Inferior parietal cortex (tissue), 1 donor: ENCODE results near the gene MRPS18A.

ENCODE experiments used
- DNase-seq: peaks from one replicate; pipeline ENCODE4 v3.0.0-alpha.2; 2016; ENCODE audit errors: extremely low spot score

MRPS18A gene

DNA sequence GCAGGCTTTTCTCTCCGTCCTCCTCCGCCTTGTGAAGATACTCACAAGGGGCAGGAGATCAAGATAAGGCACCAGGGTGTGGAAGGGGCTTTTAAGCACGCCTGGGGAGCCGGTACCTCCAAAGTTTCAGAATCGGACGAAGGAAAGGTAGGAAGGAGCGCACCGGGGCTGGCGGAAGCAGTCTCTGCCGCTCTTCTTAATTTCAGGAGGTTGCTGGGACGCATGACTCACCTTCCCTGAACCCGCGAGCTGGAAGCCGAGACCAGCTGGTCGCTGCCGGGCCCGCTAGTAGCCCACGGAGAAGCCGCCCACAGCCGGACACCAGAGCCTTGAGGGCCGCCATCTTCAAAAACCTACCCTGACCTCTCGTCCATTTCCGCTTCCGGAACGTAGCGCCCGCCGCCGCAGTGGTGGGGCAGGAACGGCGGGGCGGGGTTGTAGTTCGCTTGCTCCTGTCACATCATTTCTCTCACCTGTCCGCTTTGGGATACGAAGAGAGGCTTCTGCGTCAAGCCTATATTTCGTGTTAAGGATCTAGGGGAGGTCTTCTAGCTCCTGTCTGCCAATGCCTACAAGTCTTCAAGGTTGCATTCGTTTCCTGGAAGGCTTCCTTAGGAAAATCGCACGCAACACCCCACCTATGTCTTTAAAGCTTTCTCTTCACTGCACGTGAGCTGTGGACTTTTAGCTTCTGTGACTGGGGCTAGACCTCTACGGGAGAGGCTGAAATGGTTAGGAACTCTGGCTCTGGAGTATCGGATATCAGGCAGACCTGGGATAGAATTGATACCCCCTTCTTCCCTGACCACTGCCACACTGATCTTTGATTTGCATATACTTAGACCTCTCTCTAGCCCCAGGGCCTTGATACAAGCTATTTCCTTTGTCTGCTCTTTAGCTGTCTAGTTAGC lies at the start of gene MRPS18A:
MRPS18A (minus strand) TSS at position 355 of the 911 bp plus-strand sequence; CDS start at position 343, 12 bp downstream.
- DNase-seq, result peak; percentile 91

DNA sequence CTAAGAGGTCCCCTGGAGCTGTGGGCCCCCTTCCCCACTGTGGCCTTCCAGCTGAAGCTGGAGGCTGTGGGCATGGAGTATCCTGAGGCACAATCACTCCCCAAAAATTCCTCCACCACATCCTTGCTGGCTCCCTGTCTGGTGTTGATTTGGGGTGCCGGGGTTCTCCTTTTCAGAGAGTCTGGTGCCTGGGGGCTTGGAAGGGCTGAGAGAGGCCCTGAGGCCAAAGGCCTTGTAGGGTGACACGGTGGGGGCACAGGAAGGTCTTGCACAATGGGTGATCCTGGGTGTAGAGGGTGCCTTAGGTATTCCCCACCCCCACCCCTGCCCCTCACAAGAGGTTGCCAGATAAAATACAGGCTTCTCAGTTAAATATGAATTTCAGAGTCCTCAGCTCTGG lies 49.3 kb upstream of the MRPS18A start:
- DNase-seq, result no peak

DNA sequence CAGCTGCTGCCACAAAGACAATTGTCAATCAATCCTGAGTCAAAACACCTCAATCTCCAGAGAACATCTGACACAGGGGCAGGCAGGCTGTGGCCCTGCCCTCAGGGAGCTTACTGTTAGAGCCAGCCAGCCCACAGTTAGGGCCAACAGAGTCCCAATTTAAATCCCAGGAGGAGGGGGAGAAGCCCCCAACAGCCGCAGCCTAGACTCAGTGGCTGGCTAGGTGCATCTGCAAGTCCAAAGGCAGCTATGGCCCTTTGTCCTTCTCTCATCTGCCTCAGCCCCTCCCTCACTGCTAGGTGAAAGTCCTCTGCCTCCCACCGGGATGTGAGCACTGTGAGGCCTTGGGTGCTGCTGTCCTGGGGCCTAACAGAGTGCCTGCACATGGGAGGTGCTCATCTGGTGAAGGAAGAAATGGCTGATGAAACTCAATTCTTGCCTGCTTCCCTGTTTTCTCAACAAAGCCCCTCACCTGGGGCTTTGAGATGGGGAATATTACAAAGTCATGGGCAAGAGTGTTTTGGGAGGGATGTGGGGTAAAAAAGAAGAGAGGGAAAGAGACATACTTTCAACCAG lies 48.7 kb upstream of the MRPS18A start:
- DNase-seq, result no peak

DNA sequence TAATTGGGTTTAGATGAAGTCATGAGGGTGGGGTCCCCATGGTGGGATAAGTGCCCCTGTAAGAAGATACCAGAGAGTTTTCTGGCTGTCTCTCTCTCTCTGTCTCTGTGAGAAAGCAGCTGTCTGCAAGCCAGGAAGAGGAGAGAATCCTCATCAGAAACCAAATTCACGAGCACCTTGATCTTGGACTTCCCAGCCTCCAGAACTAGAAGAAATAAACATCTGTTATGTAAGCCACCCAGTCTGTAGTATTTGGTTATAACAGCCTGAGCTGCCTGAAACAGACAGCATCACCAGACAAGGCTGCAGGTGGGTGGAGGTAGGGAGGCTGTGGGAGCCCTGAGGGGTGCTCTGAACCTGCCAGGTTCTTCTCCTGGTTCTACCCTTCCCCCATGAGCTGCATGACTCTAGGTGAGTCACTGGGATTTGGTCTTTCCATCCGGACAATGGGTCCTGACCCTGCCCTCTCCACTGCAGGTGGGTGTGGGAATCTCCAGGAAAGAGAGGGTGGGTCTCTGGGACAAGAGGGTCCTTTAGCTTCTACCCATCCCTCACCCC lies 48.1 kb upstream of the MRPS18A start:
- no peak for DNase-seq

DNA sequence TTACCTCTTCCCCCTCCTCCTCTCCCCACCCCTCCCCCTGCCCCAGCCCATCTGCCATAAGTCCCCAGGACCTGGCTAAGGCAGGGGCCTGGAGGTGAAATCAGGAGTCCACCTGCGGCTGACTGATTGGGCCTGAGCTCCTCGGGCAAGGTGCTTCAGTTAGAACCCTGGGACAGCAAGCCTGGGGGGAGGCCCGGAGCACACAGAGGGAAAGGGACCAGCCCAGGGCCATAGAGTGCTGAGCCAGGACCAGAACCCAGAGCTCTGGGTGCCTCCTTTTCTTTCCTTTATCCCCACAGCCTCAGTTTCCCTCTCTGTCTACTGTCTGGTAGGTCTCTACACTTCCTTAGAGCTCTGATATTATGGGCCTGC lies 46.7 kb upstream of the MRPS18A start:
- DNase-seq, result no peak

DNA sequence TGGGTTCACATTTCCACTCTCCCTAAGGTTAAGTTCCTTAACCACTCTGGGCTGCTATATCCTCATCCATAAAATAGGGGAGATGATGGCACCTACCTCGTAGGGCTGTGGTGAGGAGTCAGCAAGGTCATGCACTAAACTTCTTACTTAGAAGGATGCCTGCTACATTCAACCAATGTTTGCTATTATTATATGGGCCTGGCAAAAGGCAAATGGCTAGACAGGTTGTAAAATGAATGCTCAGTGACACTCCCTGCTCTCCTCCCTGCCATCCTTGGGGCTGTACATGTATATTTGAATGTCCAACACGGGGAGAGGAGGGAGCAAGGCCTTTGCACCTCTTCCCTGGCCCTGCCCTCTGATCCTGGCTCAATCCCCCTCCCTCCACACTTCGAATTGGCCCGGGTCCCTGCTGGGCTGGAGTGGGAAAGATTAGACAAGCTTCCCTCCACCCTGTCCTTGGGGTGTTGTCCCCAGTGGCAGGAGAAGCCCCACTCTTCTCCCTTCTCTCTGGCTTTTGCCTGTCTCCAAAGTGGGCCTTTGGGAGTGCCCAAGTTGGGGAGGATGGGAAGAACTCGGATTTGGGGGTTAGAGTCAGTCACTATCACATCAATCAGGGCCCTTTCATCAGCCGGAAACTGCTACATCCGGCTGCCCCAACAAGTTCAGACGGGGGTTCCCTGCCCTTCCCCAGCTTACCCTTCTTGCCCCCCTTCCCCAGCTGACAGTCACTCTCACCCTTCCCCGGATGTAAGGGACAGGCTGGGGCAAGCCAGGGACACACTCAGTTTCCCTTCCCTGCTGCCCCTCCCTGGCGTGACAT lies 46.1 kb upstream of the MRPS18A start:
- DNase-seq, result no peak

DNA sequence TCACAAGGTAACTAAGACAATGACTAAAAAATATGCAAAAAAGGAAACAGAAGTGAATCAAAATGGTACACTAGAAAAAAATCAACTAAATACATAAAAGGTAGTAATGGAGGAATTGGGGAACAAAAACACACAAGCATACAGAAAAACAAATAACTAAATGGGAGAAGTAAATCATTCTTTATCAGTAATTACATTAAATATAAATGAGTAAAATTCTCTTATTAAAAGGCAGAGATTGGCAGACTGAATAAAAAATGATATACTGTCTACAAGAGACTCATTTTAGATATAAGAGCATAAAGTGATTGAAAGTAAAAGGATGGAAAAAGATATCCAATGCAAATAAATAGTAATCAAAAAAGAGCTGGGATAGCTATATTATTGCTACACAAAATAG lies 43.0 kb upstream of the MRPS18A start:
- DNase-seq, result no peak

DNA sequence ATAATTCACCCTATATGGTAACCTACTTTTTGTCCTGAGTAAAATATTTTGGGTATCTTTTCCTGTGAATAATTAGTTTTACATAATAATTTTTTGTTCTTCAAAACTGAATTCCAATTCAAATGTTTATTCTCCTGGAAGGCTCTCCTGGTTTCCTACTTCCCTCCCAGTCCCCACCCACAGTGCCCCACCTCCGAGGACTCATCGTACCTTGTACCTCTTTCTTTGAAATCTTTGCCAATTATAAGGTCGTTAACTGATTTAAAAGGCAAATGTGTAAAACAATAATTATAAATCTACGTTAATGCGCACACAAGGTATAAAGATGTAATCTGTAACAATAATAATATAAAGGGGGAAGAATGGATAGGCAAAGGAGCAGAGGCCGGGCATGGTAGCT lies 41.9 kb upstream of the MRPS18A start:
- no peak for DNase-seq

DNA sequence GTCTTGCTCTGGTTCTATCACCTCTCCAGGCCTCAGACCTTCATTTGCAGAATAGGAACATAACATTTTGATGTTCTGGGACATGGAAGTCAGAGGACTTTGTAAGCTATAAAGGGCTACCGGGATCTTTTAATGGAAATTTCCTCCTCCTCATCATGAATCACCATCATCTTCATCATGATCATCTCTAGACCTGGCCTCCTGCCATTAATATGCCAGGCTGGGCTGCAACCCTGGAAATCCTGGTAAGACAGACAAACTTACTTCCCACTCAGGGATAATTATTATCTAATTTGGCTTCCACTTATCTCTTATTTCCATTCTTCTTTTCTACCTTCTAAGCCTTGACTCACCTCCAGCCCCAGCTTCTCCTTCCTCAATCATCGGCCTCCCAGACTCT lies 41.0 kb upstream of the MRPS18A start:
- DNase-seq, result no peak

DNA sequence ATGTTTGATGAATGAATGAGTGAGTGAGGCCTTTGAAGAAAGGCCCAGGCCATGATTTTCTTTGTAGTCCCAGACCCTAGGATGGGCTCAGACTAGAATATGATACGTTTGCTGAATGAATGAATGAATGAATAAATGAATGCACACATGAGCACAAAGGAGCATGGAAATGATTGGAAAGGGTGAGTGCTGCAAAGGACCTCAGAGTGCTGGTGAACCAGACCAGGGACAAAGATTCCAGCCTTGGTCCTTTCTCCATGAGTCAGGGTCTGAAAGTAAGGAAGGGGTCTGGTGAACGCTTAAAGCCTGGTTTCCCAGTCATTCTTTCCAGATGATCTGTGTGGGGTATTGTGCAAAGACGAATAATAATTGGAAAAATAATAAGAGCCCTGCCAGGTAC lies 40.0 kb upstream of the MRPS18A start:
- DNase-seq, result no peak

DNA sequence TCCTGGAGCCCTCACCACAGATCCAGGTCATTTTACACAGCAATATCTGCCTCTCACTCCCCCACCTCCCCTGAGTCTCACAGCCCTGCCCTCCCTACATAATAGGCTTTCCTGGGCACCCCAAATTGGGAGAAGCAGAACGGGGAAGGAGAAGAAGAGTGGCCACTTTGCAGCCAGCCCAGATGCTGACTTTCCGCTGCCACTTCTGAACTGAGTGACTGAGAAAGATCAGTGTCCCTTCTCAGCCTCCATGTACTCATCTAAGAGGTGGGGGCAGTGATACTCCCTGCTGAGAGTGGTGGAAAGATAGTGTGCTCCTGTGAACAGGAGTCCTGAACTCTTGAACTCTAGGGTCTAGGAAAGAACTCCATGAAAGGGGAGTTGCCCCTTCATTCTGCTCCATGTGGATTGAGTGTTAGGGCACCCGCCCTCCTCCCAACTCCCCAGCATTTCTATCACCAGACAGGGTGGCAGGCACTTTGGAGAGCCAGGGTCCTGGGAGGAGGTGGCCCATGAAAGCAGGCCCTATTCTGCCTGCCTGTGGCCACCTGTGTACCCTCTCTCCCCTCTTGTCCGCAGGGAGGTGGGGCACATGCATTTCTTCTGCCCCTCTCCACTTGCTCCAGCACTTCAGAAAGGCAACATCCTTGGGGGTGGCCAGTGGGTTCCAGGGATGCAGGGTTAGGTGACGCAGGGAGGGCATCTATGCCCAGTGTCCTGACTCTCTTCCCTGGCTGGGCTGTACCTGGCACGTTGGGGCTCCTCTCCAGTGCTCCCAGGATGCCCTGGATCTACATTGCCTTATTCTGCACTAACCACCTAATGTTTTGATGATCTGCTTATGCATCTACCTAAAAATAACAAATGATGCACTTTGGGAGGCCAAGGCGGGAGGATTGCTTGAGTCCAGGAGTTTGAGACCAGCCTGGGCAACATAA lies 38.3 kb upstream of the MRPS18A start:
- no peak for DNase-seq

DNA sequence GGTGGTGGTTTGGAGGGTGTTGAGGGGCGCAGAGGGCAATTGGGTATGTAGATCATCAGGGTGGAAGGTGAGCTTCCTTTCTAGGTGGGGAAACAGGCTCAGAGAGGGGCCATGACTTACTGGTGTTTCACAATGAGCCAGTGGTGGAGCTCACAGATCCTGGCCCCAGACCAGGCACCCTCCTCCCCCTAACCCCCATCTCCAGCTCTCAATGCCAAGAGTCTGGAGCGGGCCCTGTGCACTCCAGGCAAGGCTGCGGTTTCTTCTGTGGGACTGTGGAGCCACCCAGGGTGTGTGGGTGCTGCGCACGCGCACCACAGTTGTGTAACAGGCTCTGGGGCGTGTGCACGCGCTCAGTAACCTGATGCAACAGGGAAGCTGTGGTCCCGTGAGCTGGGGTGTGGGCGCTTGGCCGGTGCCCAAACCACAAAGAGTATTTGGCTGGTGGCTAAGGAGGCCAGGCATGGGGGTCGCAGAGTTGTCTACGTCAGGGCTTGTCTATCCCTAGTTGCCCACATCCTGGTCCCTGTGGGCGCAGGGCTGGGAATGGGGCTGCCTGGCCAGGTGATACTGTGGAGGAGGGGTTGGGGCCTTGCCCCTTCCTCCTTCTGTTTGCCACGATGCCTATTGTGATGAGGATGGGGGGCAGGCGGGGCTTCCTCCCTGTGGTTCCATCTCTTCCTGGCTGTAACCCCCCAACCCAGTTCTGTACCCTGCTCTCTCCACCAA lies 37.5 kb upstream of the MRPS18A start:
- peak; percentile 51 for DNase-seq

DNA sequence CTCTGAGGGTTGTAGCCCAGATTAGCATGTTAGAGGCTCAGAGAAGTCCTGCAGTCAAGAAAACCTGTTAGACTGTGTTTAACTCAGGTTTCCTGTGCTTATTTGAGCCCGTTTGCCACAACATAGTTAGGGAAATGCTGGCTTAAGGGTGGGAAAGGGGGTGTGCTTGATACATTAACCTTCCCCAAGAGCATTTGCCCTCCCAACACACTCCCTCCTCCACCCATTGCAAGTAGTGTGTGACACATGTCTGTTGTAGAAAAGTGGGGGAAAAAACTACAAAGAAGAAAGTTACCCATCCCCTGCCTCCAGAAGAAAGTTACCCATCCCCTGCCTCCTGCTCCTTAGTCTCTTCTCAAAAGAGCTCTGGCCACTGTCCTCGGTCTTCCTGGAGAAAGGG lies 36.8 kb upstream of the MRPS18A start:
- no peak for DNase-seq

DNA sequence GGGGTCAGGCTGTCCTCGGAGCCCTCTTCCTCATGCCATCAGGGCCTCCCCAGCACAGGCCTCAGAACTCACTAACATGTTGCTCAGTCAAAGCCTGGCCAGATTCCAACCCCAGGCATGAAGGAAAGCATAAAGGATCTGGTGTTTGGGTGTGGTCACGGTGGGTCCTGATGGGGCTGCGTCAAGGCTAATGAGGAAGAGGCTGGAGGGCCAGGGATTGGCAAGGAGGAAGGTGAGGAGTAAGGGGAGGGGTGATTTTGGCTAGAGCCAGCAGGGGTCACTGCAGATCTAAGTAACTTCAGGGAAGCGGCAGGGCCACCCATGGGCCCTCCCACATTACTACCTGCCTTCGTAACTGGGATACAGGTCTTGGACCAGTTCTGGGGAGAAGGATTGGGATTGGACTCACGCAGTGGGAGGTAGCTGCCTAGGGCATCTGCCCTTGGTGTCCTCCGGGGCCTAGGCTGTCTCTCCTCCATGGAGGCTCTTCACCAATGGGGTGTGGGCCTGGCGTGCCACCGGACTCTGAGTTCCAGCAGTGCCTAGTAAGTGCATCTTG lies 36.2 kb upstream of the MRPS18A start:
- DNase-seq, result peak; percentile 35

DNA sequence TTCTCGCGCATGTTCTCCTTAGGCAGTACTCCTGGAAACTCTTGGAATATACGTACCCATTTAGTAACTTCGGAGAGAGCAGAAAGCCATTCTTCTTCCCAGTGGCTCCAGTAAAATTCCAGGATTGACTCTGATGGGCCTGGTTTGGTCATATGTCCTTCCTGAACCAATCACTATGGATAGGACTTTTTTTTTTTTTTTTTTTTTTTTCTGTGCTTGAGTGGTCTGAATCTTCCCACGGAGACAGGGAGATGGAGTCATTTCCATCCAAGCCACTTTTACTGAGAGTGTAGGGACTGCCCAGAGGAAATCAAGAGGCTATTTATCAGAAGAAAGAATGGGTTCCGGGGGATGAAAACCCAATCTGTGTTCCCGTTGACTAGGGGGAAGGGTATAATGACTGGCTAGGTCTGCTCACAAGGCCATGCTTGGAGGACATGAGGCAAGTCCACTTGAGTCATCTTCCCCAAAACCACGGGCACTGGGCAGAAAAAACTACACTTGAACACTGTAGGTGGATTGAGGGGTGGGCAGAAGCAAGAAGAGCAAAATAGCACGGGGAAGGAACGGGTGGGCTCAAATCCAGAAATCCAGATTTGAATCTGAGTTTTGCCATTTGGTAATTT lies 35.4 kb upstream of the MRPS18A start:
- DNase-seq, result no peak

DNA sequence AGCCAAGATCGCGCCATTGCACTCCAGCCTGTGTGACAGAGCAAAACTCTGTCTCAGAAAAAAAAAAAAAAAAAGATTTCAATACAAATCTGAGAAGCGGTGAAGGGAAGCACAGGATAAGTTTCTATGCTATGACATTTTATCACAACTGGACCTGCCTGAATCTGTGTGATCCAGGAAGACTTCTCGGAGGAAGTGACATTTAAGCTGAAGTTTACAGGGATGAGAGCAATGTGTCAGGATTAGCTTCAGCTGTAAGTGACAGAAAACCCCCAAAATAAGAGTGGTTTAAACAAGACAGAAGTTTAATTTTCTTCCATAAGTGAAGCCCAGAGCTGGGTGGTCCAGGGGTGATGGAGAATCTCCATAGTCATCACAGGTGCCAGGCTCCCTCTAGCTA lies 33.4 kb upstream of the MRPS18A start:
- DNase-seq, result no peak

DNA sequence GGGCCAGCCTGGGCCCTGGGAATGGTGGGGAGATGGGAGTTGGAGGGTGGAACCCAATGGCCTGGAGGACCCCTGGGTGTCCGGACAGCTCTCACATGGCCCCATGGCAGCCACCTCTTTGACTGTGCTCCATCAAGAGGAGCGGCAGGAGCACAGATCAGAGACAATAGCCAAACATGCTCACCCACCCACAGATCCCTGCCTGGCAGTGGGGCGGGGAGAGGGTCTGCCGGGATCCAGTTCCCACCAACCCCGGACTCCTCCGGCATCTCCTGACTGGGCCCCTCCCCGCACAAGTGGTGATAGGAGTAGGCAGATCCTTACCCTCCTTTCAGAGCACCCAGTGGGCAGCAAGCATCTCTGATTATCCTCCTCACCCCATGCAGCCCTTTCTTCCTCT lies 31.9 kb upstream of the MRPS18A start:
- no peak for DNase-seq

DNA sequence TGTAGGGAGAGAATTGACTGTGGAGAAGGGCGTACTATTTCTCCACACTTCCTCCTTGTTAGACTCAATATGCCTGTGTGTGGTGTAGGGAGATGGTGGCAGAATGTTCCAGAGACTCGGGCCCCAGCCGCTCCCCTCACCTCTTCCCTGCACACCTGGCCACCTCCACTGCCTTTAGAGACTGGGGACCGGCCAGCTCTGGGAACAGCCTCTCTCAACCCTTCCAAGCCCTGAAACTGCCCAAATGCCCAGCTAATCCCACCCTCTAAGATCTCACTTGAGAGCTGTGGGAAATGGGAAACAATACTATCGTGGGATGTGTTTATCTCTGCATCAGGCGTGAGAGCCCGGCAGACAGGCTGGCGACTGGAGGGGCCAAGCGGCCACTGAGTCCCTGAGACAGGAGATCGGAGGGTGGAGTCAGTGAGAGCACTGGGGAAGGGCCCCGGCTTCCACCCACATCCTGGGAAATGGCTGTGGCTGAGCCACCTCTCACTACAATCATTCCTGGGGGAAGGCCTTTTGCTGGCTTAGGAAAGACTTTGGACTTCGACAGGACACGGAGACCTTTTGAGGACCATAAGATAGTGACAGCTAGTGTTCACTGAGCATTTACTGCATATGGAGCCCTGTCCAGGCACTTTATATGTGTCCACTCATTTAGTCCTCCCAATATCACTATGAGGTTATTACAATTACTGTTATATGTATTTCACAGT lies 31.0 kb upstream of the MRPS18A start:
- DNase-seq, result no peak

DNA sequence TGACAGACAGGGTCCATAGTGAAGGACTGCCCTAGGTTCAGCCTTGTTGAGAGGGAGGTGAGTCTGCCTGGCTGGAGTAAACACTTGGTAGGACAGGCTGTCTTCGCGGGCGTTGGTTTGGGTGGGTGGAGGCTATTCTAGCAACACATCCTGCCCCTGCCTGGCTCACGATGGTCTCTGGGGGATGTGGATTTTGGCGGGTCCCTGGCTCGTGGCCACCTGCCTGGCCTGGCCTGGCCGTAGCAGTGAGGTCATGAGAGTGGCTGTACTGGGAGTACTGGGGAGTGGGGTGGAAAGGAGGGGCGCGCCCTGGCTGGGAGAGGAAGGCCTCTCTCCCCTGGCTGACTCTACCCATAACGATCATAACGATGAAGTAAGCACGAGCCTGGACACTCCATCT lies 30.2 kb upstream of the MRPS18A start:
- no peak for DNase-seq
